ENCODE measurements around the gene HRCT1.

The HRCT1 gene

DNA sequence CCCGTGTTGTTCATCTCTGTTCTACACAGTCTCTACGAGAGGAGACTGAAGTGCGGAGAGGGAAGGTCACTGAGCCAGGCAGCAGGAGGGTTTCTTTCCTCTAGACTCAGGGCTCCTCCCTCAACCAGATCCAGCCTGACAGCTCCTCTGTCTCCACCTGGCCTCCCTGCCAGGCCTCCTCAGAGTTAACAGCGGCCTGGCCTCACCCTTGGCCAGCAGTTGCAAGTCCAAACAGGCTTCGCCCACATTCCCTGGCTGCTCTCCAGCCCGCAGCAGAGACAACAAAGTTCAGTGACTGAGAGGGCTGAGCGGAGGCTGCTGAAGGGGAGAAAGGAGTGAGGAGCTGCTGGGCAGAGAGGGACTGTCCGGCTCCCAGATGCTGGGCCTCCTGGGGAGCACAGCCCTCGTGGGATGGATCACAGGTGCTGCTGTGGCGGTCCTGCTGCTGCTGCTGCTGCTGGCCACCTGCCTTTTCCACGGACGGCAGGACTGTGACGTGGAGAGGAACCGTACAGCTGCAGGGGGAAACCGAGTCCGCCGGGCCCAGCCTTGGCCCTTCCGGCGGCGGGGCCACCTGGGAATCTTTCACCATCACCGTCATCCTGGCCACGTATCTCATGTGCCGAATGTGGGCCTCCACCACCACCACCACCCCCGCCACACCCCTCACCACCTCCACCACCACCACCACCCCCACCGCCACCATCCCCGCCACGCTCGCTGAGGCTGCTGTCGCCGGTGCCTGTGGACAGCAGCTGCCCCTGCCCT lies at the start of gene HRCT1:
Gene HRCT1, plus strand, starts transcription at position 291 of the 768 bp plus-strand sequence. Its CDS starts 86 bp downstream, at position 377.
- in situ Hi-C loops (cut with MboI; ENCODE audit: low sequenced_read_pairs): no loop called here

DNA sequence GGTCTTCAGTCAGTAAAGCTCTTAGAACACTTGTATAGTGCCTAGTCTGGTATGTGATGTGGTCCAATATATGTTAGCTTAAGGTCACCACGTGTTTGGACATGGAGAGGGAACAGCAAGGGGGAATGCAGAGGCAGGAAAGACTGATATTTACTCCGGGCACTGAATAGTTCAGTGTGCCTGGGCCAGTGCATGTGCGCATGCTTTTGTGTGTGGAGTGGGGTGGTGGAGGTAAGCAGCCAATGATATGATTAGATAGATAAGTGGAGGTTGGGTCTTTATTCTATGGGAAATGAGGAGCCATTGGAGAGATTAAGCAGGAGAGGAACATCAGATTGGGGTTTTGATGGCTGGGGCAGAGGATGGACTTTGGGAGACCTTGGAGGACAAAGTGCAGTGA lies 49.8 kb upstream of the HRCT1 start:
- in situ Hi-C loops (cut with MboI; ENCODE audit: low sequenced_read_pairs): no loop called here

DNA sequence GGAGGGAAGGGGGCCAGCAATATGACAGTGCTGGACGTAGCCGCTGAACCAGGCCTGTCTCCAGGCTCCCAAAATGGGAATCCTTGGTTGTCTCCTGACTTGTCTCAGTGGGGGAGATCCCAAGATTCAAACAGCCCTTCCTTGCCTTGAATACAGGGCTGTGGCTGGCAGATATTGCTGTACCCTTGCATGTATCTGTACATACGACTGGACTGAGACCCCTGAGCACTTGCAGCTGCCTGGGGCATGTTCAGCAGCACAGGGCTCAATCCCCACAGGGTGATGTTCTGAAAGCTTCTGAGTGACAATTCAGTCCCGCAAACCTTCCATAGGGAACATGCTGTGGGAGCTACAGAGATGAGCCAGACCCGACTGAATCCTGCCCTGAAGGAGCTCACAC lies 49.1 kb upstream of the HRCT1 start:
- in situ Hi-C loops (cut with MboI; ENCODE audit: low sequenced_read_pairs): no loop called here

DNA sequence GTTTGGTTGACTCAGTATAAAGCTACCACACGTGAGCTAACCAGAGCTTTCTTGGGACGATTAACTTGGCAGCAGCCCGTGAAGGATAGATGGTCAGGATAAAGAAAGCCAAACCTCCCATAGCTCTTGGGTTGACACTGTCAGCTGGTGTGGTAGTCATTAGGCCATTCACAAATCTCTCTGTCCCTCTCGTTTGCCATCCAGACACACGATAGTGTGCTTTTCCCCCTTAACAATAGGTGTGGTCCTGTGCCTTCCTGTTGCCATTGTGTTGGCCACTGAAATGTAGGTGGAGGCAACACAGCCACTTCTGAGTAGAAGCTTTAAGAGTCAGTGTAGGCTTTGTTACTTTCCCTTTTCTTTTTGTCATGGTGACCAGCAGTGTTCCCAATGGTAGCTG lies 47.5 kb upstream of the HRCT1 start:
- in situ Hi-C loops (cut with MboI; ENCODE audit: low sequenced_read_pairs): no loop called here

DNA sequence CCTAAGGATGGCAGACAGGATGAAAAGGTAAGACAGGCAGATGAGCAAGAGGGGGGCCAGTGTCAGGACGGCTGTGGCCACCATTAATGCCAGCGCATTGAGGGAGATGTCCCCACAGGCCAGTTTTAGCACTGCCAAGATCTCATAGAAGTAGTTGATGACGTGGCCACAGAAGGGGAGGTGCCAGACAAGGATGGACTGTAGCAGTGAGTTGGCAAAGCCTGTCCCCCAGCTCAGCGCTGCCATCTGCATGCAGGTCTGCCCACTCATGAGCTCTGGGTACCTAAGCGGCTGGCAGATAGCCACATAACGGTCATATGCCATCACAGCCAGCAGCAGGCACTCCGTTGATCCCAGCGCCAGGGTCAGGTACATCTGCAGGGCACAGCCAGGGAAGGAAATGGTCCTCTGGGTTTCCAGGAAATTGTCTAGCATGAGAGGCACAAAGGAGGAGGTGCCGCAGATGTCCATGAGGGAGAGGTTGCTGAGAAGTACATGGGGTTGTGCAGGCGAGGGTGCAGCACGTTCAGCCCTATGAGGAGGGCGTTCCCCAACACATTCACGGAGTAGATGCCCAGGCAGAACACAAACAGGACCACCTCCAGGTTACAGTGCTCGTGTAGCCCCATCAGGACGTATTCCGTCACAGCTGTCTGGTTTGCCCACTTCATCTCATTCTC lies 46.6 kb upstream of the HRCT1 start:
- in situ Hi-C loops (cut with MboI; ENCODE audit: low sequenced_read_pairs): no loop called here

DNA sequence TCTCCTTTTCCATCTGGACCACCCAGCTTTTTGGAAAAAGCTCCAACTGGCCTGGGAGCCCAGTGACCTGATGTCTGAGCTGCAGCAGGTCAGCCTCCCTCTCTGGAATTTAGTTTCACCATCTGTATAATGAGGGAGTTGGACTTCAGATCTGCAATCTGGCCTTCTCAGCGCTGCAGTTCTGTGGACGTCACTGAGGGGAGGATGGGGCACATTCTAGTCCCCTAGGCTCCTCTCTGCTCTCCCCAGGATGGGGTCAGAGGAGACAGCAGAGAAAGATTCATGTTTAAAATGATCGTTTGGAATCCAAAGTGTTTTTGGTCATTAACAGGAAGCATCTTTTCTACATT lies 46.0 kb upstream of the HRCT1 start:
- in situ Hi-C loops (cut with MboI; ENCODE audit: low sequenced_read_pairs): no loop called here

DNA sequence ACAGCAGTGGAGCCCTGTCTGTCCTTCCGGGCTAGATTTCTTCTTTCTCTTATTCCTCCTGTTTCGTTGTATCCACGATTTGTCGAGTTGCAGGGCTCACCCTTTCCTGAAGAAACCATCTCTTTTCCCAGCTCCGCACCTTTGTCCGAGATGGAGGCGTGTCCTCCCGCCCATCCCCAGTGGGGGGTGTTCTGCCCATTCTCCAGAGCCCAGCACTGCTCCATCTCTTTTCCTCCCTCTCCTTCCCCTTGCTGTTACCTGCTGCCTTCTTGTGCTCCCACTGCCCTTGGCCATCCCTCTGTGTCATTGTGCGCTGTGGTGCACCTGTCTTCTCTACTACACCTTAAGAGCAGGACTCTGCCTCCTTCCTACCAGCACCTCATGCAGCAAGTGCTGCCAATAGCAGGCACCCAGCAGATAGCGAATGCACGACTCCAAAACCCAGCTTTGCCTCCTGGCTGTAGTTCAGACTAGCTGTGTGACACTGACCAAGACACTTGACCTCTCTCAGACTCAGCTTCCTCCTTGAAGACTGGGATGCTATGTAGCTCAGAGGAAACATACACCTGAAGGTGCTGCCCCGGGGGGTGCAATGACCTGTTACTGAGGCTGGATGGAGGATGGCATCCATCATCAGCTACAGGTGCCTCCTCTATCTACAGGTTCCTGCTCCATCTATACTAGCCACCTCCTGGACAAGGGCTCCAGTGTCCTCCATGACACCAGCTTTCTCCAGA lies 44.7 kb upstream of the HRCT1 start:
- in situ Hi-C loops (cut with MboI; ENCODE audit: low sequenced_read_pairs): no loop called here

DNA sequence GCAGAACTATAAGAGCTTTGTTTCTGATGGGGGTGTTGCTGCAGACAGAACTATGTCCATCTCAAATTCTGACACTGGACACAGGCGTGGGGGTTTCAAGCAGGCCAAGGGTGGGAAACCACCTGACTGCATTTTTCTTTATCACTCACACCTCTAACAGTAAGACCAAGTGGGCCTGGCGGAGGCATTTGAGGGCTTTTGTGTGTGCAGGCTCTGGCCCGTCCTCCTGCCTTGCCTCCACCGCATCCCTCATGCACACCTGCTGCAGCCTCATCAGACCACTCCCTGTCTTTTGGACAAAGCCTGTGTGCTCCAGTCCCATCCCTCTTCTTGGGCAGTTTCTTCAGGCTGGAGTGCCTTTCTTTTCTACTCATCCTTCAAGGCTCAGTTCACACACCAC lies 43.7 kb upstream of the HRCT1 start:
- in situ Hi-C loops (cut with MboI; ENCODE audit: low sequenced_read_pairs): no loop called here

DNA sequence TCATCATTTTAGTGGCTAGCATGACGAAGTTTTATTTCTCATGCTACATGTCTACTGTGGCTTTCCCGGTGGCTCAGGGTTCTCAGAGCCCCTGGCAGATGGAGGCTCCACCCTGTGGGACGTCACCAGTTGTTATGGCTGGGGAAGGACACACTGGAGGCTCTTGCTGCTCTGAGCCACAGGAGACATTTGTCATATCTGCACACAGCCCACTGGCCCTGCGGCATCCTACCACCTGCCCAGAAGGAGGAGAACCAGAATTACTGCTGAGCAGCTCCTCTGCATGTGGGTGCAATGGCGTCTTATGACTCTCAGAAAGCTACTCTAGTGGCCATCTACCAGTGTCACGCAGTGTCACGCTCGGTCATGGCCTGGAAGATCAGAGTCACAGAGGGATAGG lies 42.4 kb upstream of the HRCT1 start:
- in situ Hi-C loops (cut with MboI; ENCODE audit: low sequenced_read_pairs): no loop called here

DNA sequence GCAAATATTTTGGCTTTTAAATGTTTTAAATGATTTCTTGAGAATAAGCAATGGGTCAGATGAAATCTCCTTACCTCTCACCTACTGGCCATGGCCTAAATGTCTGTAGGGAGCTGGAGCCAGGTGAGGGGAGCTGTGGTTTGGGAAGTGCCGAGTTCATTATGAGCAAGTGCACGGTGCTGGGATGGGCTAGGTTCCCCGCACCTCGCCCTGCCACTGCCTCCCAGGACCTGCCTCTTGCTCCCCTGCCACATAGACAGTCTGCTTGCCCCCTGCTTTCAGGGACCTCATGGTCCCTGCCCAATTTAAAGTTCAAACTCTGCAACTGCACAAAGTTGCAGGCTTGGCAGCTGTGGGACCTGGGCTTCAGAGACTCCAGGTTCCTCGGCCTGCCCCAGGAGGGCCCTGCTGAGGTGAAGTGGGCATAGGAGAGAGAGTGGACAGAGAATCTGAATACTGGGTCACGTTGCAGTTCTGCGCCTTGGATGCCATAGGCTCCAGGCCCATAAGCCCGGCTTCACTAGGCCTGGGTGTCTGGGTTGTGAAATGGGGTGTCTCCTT lies 41.2 kb upstream of the HRCT1 start:
- in situ Hi-C loops (cut with MboI; ENCODE audit: low sequenced_read_pairs): no loop called here

DNA sequence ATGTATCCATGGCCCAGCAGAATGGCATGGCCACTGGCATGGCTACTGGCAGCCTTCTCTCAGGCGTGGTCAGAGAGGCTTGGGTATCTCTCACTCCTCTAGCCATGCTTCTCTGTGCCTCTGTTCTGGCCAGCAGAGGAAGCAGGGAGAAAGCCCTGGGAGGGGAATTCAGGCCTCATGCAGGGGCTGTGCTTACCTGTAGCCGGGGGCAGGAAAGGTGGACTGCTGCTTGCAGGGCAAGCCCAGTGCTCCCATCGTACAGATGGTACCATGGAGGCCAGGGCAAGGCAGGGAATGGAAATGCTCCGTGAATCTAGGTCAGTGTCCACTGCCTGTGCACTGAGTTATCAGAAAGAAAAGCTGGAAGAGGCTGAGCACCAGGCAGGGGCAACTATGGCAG lies 38.5 kb upstream of the HRCT1 start:
- in situ Hi-C loops (cut with MboI; ENCODE audit: low sequenced_read_pairs): no loop called here

DNA sequence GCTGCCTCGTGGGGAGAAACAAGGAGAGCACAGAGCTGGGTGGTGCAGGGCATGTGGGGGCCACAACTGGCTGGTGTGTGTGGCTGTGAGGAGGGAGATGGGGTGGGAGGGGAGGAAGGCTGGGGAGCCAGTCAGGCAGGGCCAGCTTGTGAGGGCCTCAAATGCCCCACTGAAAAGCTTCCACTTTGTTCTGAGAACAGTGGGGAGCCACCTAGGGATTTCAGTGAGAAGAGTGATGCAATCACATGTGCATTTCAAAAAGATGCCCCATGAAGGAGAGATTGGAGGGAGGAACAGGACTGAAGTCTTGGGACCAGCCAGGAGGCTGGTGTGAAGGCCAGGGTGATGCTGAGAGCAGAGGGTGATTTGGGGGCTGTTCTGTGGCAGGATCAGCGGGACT lies 37.1 kb upstream of the HRCT1 start:
- in situ Hi-C loops (cut with MboI; ENCODE audit: low sequenced_read_pairs): no loop called here

DNA sequence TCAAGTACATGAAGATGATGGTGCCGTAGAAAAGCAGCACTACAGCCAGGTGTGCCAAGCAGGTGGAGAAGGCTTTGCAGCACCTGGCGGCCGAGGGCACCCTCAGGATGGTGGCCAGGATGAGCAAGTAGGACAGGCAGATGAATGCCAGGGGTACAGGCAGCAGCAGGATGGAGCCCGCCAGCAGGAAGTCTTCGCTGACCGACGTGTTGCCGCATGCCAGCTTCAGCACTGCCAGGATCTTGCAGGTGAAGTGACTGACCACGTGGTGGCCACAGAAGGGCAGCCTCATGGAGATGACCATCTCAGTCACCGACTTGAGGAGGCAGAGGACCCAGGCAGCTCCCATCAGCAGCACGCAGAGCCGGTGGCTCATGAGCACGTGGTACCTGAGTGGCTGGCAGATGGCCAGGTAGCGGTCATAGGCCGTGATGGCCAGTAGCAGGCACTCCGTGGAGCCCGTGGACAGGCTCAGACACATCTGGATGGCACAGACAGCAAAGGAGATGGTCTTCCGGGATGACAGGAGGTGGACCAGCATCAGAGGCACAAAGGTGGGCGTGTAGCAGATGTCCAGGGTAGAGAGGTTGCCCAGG lies 36.3 kb upstream of the HRCT1 start:
- in situ Hi-C loops (cut with MboI; ENCODE audit: low sequenced_read_pairs): no loop called here

DNA sequence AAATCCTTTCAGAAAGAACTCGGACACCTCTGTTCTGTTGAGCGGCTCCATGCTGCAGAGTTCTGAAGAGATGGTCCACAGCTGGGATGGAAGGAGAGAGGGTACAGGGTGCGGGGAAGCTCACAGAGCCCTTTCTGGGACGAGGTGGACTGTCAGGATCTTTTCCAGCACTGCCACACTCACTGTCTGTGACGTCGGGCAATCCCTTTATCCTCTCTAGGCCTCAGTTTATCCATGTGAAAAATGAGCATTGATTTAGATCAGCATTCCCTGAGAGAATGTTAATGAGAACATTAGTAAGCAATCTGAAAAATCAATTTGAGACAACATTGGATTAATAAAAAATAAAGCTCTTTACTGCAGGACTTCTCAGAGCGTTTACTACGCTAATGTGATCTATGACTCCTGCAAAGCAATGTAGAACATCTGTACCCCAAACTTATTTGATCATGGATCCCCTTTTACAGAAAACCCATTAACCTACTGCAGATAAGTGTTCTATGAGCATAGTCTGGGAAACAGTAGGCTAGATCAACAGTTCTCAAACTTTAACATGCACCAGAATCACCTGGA lies 35.6 kb upstream of the HRCT1 start, which contains the start of gene OR13J1:
Gene OR13J1, minus strand, starts transcription at position 51 of the 573 bp plus-strand sequence. Its CDS starts 0 bp downstream, at position 51.
- in situ Hi-C loops (cut with MboI; ENCODE audit: low sequenced_read_pairs): no loop called here

DNA sequence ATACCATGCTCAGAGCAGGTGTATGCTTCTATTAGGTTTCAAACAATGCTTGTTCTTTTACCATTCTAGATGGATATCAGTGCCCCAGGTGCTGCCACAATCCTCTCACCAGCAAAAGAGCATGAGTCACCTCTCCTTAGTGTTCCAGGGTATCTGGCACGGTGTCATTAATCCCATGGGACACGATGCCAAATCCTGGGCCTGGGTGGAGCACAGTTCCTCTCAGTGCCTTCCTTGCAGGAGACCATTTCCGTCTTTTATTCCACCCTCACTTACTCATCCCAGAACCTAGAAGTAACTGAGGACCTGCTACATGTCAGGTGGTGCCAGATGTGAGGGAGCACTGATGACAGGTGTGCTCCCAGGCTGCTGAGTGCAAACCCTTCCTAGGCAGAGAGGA lies 34.5 kb upstream of the HRCT1 start:
- in situ Hi-C loops (cut with MboI; ENCODE audit: low sequenced_read_pairs): no loop called here

DNA sequence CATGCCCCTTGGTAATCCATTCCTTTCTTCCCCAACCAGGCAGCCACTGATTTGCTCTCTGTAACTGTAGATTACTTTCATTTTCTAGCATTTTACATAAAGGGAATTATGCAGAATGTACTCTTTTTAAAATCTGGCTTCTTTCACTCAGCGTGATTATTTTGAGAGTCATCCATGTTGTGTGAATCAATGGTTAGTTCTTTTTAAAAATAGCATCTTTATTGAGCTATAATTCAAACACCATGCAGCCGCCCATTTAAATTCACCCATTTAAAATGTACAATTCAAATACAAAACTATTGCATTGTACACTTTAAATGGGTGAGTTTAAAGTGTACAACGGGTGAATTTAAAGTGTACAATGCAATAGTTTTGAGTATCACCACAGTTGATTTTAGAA lies 33.5 kb upstream of the HRCT1 start:
- in situ Hi-C loops (cut with MboI; ENCODE audit: low sequenced_read_pairs): no loop called here

DNA sequence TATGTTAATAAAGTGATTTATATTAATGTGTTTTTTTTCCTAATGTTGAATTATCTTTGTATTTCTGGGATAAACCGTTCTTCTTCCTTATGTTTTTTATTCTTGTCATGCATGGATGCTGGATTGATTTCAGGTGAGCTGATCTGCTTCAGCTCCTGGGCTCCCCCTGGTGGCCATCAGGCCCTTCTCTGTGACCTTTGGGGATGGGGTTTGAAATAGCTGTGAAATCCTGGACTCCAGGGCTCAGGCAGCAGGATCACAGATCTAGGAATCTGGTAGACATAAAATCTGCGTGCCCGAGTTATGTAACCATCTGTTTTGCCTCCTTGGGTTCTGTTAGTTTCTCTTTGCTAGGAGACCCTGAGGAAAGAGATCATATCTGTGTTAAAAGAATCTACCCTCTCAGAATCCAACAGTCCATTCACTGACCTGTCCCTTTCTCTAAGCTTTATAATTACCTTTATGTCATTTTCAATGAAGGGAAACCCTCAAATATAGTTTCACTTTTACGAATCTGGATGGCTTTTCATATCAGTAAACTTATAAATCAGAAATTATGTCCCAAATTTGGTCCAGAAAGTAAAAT lies 23.6 kb upstream of the HRCT1 start:
- in situ Hi-C loops (cut with MboI; ENCODE audit: low sequenced_read_pairs): loop anchor here (25.0 kb wide), 1 partner anchor 95 kb away; the partner anchor contains the start of gene NPR2

DNA sequence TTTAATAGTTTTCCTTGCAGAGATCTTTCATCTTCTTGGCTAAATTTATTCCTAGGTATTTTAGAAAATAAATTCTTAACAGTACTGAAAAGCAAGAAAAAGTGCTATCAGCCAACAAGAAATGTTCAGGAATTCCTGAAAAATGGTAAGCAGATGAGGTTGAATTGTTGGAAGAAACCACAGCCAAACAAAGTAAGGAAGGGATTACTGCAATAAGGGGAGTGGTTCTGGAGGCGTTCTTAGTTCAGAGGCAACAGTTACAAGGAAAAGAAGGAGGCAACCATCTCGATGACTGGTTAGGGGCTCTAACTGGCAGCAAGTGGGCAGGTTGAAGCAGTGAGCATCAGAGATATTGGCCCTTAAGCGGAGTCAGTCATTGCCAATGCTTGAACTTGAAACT lies 23.0 kb upstream of the HRCT1 start:
- in situ Hi-C loops (cut with MboI; ENCODE audit: low sequenced_read_pairs): loop anchor here (25.0 kb wide), 1 partner anchor 96 kb away; the partner anchor contains the start of gene NPR2

DNA sequence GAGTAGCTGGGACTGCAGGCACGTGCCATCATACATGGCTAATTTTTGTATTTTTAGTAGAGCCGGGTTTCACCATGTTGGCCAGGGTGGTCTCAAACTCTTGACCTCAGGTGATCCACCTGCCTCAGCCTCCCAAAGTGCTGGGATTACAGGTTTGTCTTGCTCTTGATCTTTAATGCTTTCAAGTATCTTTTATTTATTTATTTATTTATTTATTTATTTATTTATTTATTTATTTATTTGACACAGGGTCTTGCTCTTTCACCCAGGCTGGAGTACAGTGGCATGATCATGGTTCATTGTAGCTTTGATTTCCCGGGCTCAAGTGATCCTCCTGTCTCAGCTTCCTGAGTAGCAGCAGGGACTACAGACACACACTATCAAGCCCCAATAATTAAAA lies 21.1 kb upstream of the HRCT1 start:
- in situ Hi-C loops (cut with MboI; ENCODE audit: low sequenced_read_pairs): loop anchor here (25.0 kb wide), 1 partner anchor 98 kb away; the partner anchor contains the start of gene NPR2

DNA sequence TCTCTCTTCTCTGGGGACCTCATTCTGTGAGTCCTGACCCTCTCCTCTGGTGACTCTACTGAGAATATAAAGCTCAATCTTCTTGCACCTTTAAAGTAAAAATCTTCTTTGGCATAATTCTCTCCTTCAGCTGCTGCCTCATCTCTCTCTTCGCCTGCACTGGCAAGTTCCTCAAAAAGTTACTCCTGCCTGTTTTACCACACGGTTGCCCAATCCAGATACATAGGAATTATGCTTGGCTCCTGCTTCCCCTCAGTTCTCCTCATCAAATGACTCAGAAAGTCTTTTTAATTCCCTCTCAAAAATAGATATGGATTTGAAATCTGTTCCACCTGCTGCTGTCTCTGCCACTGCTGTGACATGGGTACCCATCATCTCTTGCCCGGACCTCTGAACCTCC lies 14.4 kb upstream of the HRCT1 start:
- in situ Hi-C loops (cut with MboI; ENCODE audit: low sequenced_read_pairs): loop anchor here (25.0 kb wide), 1 partner anchor 104 kb away; the partner anchor contains the start of gene NPR2

All from HL-60/S4 treated with phorbol 12-myristate 13-acetate at 8.2 ng/mL for 4 days and 3 days (cell line).